ENCODE data around the gene MEGF11. TPM values are rescaled to one million over a fixed set of nuclear protein-coding genes. Genes with fewer than 3 reads are reported as not detected.
A peak's percentile ranks its signal among the peaks of the same experiment; 100 is the strongest.
"Not testable (repeated sequence)": the region's sequence is repeated elsewhere in the genome, so short reads cannot be mapped to it uniquely, and the experiment has no call there.

MEGF11 gene
- total RNA-seq, 1 donor from 2014 or later, result under 0.01 TPM

GRCh38 chr15:65978110-65978509, 275.4 kb downstream of the MEGF11 start:
- no peak for DNase-seq (ENCODE audit: low read depth in 2 of 2)

GRCh38 chr15:65976196-65976595, 277.4 kb downstream of the MEGF11 start:
- DNase-seq (ENCODE audit: low read depth in 2 of 2), result not testable (repeated sequence)

- DNase-seq (ENCODE audit: low read depth in 2 of 2), result no peak
Measured at GRCh38 chr15:65971741-65971995, 281.9 kb downstream of the MEGF11 start.

- DNase-seq (ENCODE audit: low read depth in 2 of 2), result no peak
Measured at GRCh38 chr15:65970937-65971740, 282.4 kb downstream of the MEGF11 start.

GRCh38 chr15:65969865-65970816, 283.4 kb downstream of the MEGF11 start:
- no peak for DNase-seq (ENCODE audit: low read depth in 2 of 2)

- DNase-seq (ENCODE audit: low read depth in 2 of 2), result no peak
Measured at GRCh38 chr15:65968511-65968910, 285.0 kb downstream of the MEGF11 start.

- DNase-seq (ENCODE audit: low read depth in 2 of 2), result no peak
Measured at GRCh38 chr15:65964792-65965433, 288.6 kb downstream of the MEGF11 start.

- DNase-seq (ENCODE audit: low read depth in 2 of 2), result no peak
Measured at GRCh38 chr15:65963911-65964482, 289.6 kb downstream of the MEGF11 start.

GRCh38 chr15:65963358-65963757, 290.2 kb downstream of the MEGF11 start:
- DNase-seq (ENCODE audit: low read depth in 2 of 2), result no peak

- peak; percentile 19 to 20 for DNase-seq (ENCODE audit: low read depth in 2 of 2)
Measured at GRCh38 chr15:65962187-65962586, 291.4 kb downstream of the MEGF11 start.

GRCh38 chr15:65960586-65960985, 293.0 kb downstream of the MEGF11 start:
- DNase-seq (ENCODE audit: low read depth in 2 of 2), result no peak

- DNase-seq (ENCODE audit: low read depth in 2 of 2), result no peak
Measured at GRCh38 chr15:65958835-65959234, 294.7 kb downstream of the MEGF11 start.

GRCh38 chr15:65957451-65957850, 296.1 kb downstream of the MEGF11 start:
- DNase-seq (ENCODE audit: low read depth in 2 of 2), result no peak

- DNase-seq (ENCODE audit: low read depth in 2 of 2), result no peak
Measured at GRCh38 chr15:65956899-65957298, 296.7 kb downstream of the MEGF11 start.

- no peak for DNase-seq (ENCODE audit: low read depth in 2 of 2)
Measured at GRCh38 chr15:65956307-65956706, 297.2 kb downstream of the MEGF11 start.

- DNase-seq (ENCODE audit: low read depth in 2 of 2), result peak; percentile 6 to 23
Measured at GRCh38 chr15:65954289-65954741, 299.2 kb downstream of the MEGF11 start.

GRCh38 chr15:65953622-65954021, 299.9 kb downstream of the MEGF11 start:
- no peak for DNase-seq (ENCODE audit: low read depth in 2 of 2)

- peak; percentile 64 to 69 for DNase-seq (ENCODE audit: low read depth in 2 of 2)
Measured at GRCh38 chr15:65952391-65953053, 301.0 kb downstream of the MEGF11 start.

- DNase-seq (ENCODE audit: low read depth in 2 of 2), result no peak
Measured at GRCh38 chr15:65951007-65951406, 302.5 kb downstream of the MEGF11 start.

GRCh38 chr15:65949491-65949890, 304.1 kb downstream of the MEGF11 start:
- no peak for DNase-seq (ENCODE audit: low read depth in 2 of 2)

GRCh38 chr15:65949011-65949410, 304.5 kb downstream of the MEGF11 start:
- DNase-seq (ENCODE audit: low read depth in 2 of 2), result no peak
